Thyroid gland (tissue), 4 donors: Measurements from ENCODE around the gene ADAMTSL1. TPM values are rescaled to one million over a fixed set of nuclear protein-coding genes. Genes with fewer than 3 reads are reported as not detected.
A peak's percentile ranks its signal among the peaks of the same experiment; 100 is the strongest.

Source experiments
- DNase-seq, 2 donors: peaks; one replicate each; pipeline ENCODE4 v3.0.0-alpha.2; 2019
- H3K27ac ChIP-seq, 3 donors: fragments of 200-600 bp; sonication (generic); 1 replicate in 2 of 3; 2 replicates in 1 of 3; pipeline ENCODE4 v1.5.1; 2016 to 2019; ENCODE audit warnings: mild to moderate bottlenecking in 1 of 3, moderate library complexity in 1 of 3
- H3K27me3 ChIP-seq: fragments of 200-600 bp; sonication (generic); one replicate; pipeline ENCODE4 v1.5.1; 2019
- H3K36me3 ChIP-seq, 2 donors: fragments of 200-600 bp; sonication (generic); one replicate each; pipeline ENCODE4 v1.5.1; 2016 to 2019
- H3K4me1 ChIP-seq, 2 donors: fragments of 200-600 bp; sonication (generic); one replicate each; pipeline ENCODE4 v1.5.1; 2017 to 2019
- H3K4me3 ChIP-seq, 3 donors: fragments of 200-600 bp; sonication (generic); replicated peaks in 1 of 3; 1 replicate in 2 of 3; 2 replicates in 1 of 3; pipeline ENCODE4 v1.5.1; 2016; ENCODE audit warnings: mild to moderate bottlenecking in 1 of 3
- H3K9me3 ChIP-seq: fragments of 200-600 bp; sonication (generic); one replicate; pipeline ENCODE4 v1.5.1; 2017
- POLR2A ChIP-seq, 2 donors: fragments of 450-650 bp; IDR thresholded peaks; one replicate each; pipeline ENCODE4 v1.6.1; 2017; ENCODE audit warnings: antibody characterized with exemption in 2 of 2, mild to moderate bottlenecking in 2 of 2, moderate library complexity in 1 of 2
- WGBS, 2 donors: methylation state at CpG; one replicate each; pipeline ENCODE4 v1.1.5; 2017; 5-methylcytosine and 5-hydroxymethylcytosine counted together
- intact Hi-C: fragments of 100-400 bp; cut with DNase I; formaldehyde crosslinking; loops from one replicate; pipeline ENCODE4 v1.15.1; 2023
- total RNA-seq, 4 donors: library from RNA; depleted of rRNA; stranded (reverse); fragments of >200 nt; gene quantifications; one replicate each; pipeline ENCODE4 v1.2.3, GENCODE V29; 2016
- TF ChIP-seq, protein P1 (sequence below), 6 experiments: fragments of 200-600 bp in 3 of 6; fragments of 450-650 bp in 3 of 6; sonication (generic) in 3 of 6; IDR thresholded peaks; one replicate each; pipeline ENCODE4 v1.5.1; 2016 to 2019; ENCODE audit warnings: antibody characterized with exemption in 6 of 6, mild to moderate bottlenecking in 2 of 6, inconsistent platforms in 1 of 6, moderate library complexity in 1 of 6

Gene ADAMTSL1
- total RNA-seq, 4 donors from 2014 or later: 1.6 to 9.0 (median 4.8) TPM

DNA sequence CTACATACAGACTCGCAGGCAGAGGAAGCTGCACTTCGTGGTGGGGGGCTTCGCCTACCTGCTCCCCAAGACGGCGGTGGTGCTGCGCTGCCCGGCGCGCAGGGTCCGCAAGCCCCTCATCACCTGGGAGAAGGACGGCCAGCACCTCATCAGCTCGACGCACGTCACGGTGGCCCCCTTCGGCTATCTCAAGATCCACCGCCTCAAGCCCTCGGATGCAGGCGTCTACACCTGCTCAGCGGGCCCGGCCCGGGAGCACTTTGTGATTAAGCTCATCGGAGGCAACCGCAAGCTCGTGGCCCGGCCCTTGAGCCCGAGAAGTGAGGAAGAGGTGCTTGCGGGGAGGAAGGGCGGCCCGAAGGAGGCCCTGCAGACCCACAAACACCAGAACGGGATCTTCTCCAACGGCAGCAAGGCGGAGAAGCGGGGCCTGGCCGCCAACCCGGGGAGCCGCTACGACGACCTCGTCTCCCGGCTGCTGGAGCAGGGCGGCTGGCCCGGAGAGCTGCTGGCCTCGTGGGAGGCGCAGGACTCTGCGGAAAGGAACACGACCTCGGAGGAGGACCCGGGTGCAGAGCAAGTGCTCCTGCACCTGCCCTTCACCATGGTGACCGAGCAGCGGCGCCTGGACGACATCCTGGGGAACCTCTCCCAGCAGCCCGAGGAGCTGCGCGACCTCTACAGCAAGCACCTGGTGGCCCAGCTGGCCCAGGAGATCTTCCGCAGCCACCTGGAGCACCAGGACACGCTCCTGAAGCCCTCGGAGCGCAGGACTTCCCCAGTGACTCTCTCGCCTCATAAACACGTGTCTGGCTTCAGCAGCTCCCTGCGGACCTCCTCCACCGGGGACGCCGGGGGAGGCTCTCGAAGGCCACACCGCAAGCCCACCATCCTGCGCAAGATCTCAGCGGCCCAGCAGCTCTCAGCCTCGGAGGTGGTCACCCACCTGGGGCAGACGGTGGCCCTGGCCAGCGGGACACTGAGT, 303.2 kb downstream of the ADAMTSL1 start:
- no peak overlapping the region for H3K4me3 ChIP-seq
- no peak for TF ChIP-seq POLR2A (IDR thresholded peaks at IDR 0.05)
- TF ChIP-seq, protein P1, sequence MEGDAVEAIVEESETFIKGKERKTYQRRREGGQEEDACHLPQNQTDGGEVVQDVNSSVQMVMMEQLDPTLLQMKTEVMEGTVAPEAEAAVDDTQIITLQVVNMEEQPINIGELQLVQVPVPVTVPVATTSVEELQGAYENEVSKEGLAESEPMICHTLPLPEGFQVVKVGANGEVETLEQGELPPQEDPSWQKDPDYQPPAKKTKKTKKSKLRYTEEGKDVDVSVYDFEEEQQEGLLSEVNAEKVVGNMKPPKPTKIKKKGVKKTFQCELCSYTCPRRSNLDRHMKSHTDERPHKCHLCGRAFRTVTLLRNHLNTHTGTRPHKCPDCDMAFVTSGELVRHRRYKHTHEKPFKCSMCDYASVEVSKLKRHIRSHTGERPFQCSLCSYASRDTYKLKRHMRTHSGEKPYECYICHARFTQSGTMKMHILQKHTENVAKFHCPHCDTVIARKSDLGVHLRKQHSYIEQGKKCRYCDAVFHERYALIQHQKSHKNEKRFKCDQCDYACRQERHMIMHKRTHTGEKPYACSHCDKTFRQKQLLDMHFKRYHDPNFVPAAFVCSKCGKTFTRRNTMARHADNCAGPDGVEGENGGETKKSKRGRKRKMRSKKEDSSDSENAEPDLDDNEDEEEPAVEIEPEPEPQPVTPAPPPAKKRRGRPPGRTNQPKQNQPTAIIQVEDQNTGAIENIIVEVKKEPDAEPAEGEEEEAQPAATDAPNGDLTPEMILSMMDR (IDR thresholded peaks at IDR 0.05): no peak
- H3K4me1 ChIP-seq: no peaks in the 10 kb centered on the region
- no peak overlapping the region for H3K27ac ChIP-seq
- no peak for DNase-seq
- no peaks in the 10 kb centered on the region for H3K27me3 ChIP-seq
- intact Hi-C loops: no loop called here
- no peaks in the 10 kb centered on the region for H3K9me3 ChIP-seq
- no peaks in the 10 kb centered on the region for H3K36me3 ChIP-seq
- 98% methylated on average over 60 to 64 of the region's 73 CpGs for WGBS, 2 donors

DNA sequence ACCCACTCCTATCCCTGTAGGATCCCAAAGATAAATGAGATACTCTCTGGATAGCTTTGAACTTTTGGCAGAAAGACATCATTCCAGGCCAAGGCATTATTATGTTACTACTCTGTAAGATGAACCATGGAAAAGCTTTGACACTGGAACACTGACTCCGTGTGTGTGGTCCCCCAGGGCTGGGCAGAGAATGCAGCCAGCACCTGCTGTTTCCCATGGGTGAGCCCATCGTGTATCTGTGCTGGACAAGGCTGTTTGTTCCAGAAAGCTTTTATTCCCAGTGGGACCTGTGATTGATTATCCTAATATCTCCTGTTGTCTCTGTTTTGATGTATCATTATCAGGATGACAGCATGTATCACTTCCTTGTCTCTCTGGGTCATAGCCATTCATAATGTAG, 304.2 kb downstream of the ADAMTSL1 start:
- Histone ChIP-seq H3K4me3 (no peak overlapping the region), H3K9me3 (no peaks in the 10 kb centered on the region), H3K4me1 (no peaks in the 10 kb centered on the region), H3K27ac (no peak overlapping the region), H3K27me3 (no peaks in the 10 kb centered on the region), H3K36me3 (no peaks in the 10 kb centered on the region)
- TF ChIP-seq, protein P1 (IDR thresholded peaks at IDR 0.05): no peak
- TF ChIP-seq POLR2A (IDR thresholded peaks at IDR 0.05): no peak
- 71 to 79% methylated on average over 2 of the region's 2 CpGs for WGBS, 2 donors
- no peak for DNase-seq
- intact Hi-C loops: no loop called here

DNA sequence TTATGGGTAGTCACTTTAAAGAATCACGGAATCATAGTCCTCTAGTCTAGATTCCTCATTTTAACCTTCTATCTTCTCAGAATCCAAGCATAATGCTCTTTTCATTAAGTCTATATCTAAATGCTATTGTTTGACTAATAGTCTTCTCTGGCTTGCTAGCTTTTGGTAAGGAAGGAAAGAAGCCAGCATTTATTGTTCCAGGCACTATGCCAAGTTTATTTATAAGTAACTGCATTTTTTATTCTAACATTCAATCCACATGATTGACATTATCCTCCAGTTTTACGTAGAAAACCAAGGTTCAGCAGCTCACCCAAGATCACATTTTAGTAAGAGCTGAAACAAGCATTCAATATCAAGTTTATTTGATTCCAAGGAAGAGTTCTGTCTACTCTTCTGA, 304.9 kb downstream of the ADAMTSL1 start:
- TF ChIP-seq, protein P1 (IDR thresholded peaks at IDR 0.05): no peak
- TF ChIP-seq POLR2A (IDR thresholded peaks at IDR 0.05): no peak
- no peak for DNase-seq
- intact Hi-C loops: no loop called here
- Histone ChIP-seq H3K4me1 (no peaks in the 10 kb centered on the region), H3K36me3 (no peaks in the 10 kb centered on the region), H3K27ac (no peak overlapping the region), H3K27me3 (no peaks in the 10 kb centered on the region), H3K4me3 (no peak overlapping the region), H3K9me3 (no peaks in the 10 kb centered on the region)
- 81 to 84% methylated on average over 2 of the region's 2 CpGs for WGBS, 2 donors

DNA sequence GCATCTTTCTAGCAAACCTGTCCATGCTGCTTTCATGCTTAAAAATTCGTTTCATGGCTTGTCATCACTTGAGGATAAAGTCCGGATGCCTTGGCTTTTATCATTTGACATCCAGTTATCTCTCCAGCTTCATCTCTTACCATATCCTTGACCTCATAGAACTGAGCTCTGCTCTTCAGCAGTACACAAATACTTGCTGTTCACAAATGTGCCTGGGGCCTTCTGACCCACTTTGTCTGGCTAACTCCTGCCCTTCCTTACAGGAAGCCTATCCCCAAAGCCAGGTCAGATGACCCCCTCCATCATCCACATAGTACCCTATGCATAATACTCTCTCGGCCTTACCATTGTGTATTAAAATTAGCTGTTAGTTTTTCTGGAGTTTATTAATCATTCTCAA, 310.0 kb downstream of the ADAMTSL1 start:
- peaks cover 0 to 12% of the 10 kb centered on the region in 2 donors for H3K4me1 ChIP-seq
- TF ChIP-seq, protein P1 (IDR thresholded peaks at IDR 0.05): no peak
- no peak for TF ChIP-seq POLR2A (IDR thresholded peaks at IDR 0.05)
- no peak overlapping the region for H3K4me3 ChIP-seq
- WGBS, 2 donors: 79 to 80% methylated on average over 3 of the region's 3 CpGs
- H3K9me3 ChIP-seq: no peaks in the 10 kb centered on the region
- DNase-seq: no peak
- peak overlapping the region in 1 of 3 donors; percentile 50 for H3K27ac ChIP-seq
- intact Hi-C loops: no loop called here
- H3K36me3 ChIP-seq: no peaks in the 10 kb centered on the region
- H3K27me3 ChIP-seq: no peaks in the 10 kb centered on the region

DNA sequence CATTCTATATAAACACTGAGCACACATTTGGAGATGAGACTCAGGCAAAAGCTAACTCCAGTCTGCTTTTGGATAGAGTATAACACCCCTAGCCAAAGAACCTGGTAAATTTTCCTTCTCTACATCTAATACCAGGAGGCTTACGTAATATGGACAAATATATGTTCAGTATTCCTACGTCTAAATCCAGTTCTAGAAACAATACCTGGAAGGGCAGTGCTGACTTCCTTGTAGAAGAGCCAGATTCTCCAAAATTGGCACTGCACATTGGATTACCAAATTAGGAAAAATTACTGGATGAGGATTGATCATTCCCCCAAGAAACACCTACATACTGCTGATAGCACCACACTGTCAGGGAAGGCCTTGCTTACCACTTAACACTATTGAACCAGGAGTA, 311.7 kb downstream of the ADAMTSL1 start:
- 74 to 78% methylated on average over 2 of the region's 2 CpGs for WGBS, 2 donors

More for the DNA sequence above, 311.7 kb downstream of the ADAMTSL1 start:
- Histone ChIP-seq H3K27ac (peak overlapping the region in 2 of 3 donors; percentile 31 to 58), H3K9me3 (no peaks in the 10 kb centered on the region), H3K27me3 (no peaks in the 10 kb centered on the region), H3K4me3 (no peak overlapping the region), H3K4me1 (peaks cover 0 to 12% of the 10 kb centered on the region in 2 donors), H3K36me3 (no peaks in the 10 kb centered on the region)
- no peak for TF ChIP-seq POLR2A (IDR thresholded peaks at IDR 0.05)
- TF ChIP-seq, protein P1 (IDR thresholded peaks at IDR 0.05): no peak
- DNase-seq: no peak
- intact Hi-C loops: no loop called here
